HepG2 (cell line): Measurements from ENCODE around the gene DNAJB12. TPM values are rescaled to one million over a fixed set of nuclear protein-coding genes. Genes with fewer than 3 reads are reported as not detected.

Experiments
- CREBL2 ChIP-seq: sonication (generic); formaldehyde crosslinking; IDR thresholded peaks from 2 replicates; pipeline ENCODE4 v1.8.1; 2023; ENCODE audit warnings: missing genetic modification reagents, mild to moderate bottlenecking, borderline replicate concordance
- IKZF1 ChIP-seq: fragments of 450-650 bp; IDR thresholded peaks from 2 replicates; pipeline ENCODE4 v1.7.1; 2016
- ISL2 ChIP-seq: sonication (generic); formaldehyde crosslinking; IDR thresholded peaks from 2 replicates; pipeline ENCODE4 v1.5.0; 2020; ENCODE audit warnings: missing genetic modification reagents
- MAF1 ChIP-seq: sonication (generic); formaldehyde crosslinking; IDR thresholded peaks from 2 replicates; pipeline ENCODE4 v1.5.0; 2020; ENCODE audit warnings: missing genetic modification reagents, borderline replicate concordance
- MTA1 ChIP-seq: sonication (generic); formaldehyde crosslinking; IDR thresholded peaks from 2 replicates; pipeline ENCODE4 v1.4.0; 2020; ENCODE audit warnings: missing genetic modification reagents, mild to moderate bottlenecking, borderline replicate concordance
- NONO ChIP-seq, 2 experiments: fragments of 450-650 bp in 1 of 2; sonication (generic) in 1 of 2; formaldehyde crosslinking in 1 of 2; IDR thresholded peaks in 1 of 2; conservative IDR thresholded peaks in 1 of 2; 2 replicates each; pipeline versions ENCODE4 v1.6.1 to v1.8.0; 2017 to 2022; ENCODE audit warnings: mild to moderate bottlenecking in 1 of 2, missing genetic modification reagents in 1 of 2, moderate library complexity in 1 of 2
- PAF1 ChIP-seq: IDR thresholded peaks from 2 replicates; pipeline ENCODE4 v1.6.1; 2016; ENCODE audit warnings: missing genetic modification reagents, missing compliant biosample characterization
- PHF21A ChIP-seq: sonication (generic); formaldehyde crosslinking; IDR thresholded peaks from 2 replicates; pipeline ENCODE4 v1.5.0; 2020; ENCODE audit warnings: mild to moderate bottlenecking, missing genetic modification reagents
- SIX1 ChIP-seq: sonication (generic); formaldehyde crosslinking; IDR thresholded peaks from 2 replicates; pipeline ENCODE4 v1.4.0; 2020; ENCODE audit warnings: missing genetic modification reagents, borderline replicate concordance
- SP140L ChIP-seq: sonication (generic); formaldehyde crosslinking; IDR thresholded peaks from 2 replicates; pipeline ENCODE4 v1.4.0; 2020; ENCODE audit warnings: missing genetic modification reagents, borderline replicate concordance
- TMF1 ChIP-seq: sonication (generic); formaldehyde crosslinking; IDR thresholded peaks from 2 replicates; pipeline ENCODE4 v1.8.1; 2022; ENCODE audit warnings: low read depth, missing genetic modification reagents
- U2AF1 ChIP-seq: fragments of 200-400 bp; formaldehyde crosslinking; optimal IDR thresholded peaks from 2 replicates; pipeline ENCODE3; 2017; ENCODE audit warnings: mild to moderate bottlenecking, low read depth, low read length
- ZKSCAN8 ChIP-seq: IDR thresholded peaks from 2 replicates; pipeline ENCODE4 v1.6.1; 2016; ENCODE audit warnings: borderline replicate concordance, missing genetic modification reagents, missing compliant biosample characterization
- ZNF543 ChIP-seq: sonication (generic); formaldehyde crosslinking; IDR thresholded peaks from 2 replicates; pipeline ENCODE4 v1.4.0; 2020; ENCODE audit warnings: mild to moderate bottlenecking, missing genetic modification reagents
- ZNF609 ChIP-seq: sonication (generic); formaldehyde crosslinking; IDR thresholded peaks from 2 replicates; pipeline ENCODE4 v1.4.0; 2020; ENCODE audit warnings: mild to moderate bottlenecking, missing genetic modification reagents, borderline replicate concordance
- ZNF616 ChIP-seq: sonication (generic); formaldehyde crosslinking; IDR thresholded peaks from 2 replicates; pipeline ENCODE4 v1.5.0; 2020; ENCODE audit warnings: low read depth, mild to moderate bottlenecking, missing genetic modification reagents
- ZNF777 ChIP-seq: sonication (generic); formaldehyde crosslinking; IDR thresholded peaks from 2 replicates; pipeline ENCODE4 v1.4.0; 2020; ENCODE audit warnings: missing genetic modification reagents
- polyA plus RNA-seq, 8 experiments: library from polyadenylated mRNA; depleted of rRNA in 3 of 8; stranded (reverse) in 7 of 8; unstranded in 1 of 8; fragments of >200 nt; fragmentation: Illumina TruSeq in 4 of 8; extraction: Trizol in 4 of 8; gene quantifications; 2 replicates each; pipeline versions ENCODE4 v1.2.1 to v1.2.3, GENCODE V29; 2011 to 2016; ENCODE audit warnings: low read depth in 4 of 8, missing spikeins in 1 of 8, mixed read lengths in 1 of 8; ENCODE audit not compliant: insufficient read depth in 1 of 8
- total RNA-seq, 5 experiments: library from RNA; depleted of rRNA; stranded (reverse); fragments of >200 nt; fragmentation: Illumina TruSeq; extraction: Trizol; gene quantifications; 2 replicates each; pipeline ENCODE4 v1.2.3, GENCODE V29; 2016; ENCODE audit warnings: low read depth in 1 of 5
- TF ChIP-seq, protein P1 (sequence below): sonication (generic); formaldehyde crosslinking; IDR thresholded peaks from 2 replicates; pipeline ENCODE4 v1.4.0; 2020; ENCODE audit warnings: missing genetic modification reagents, borderline replicate concordance
- TF ChIP-seq, protein P2 (sequence below): sonication (generic); formaldehyde crosslinking; conservative IDR thresholded peaks from 2 replicates; pipeline ENCODE4 v1.8.0; 2022; ENCODE audit warnings: mild to moderate bottlenecking, moderate library complexity, missing genetic modification reagents

Gene DNAJB12
- total and polyA plus RNA-seq, 2 of the 13 experiments (the other 11 are each of a cell fraction or from before 2014, with no cell fraction given): 10.8 to 18.2 TPM

GRCh38 chr10:72354356-72355213, at the start of gene DNAJB12 (continued):
- TF ChIP-seq NONO (IDR thresholded peaks at IDR 0.05) (no peak), NONO (CRISPR knock-in tag; conservative IDR thresholded peaks at IDR 0.05) (peak; percentile 96), SIX1 (peak; percentile 61; the same call in 1 of the 2 replicates), ZNF777 (CRISPR knock-in tag) (peak; percentile 71), MAF1 (0 out of 2 replicates have a peak, but pooled peaks have one; percentile 67), SP140L (CRISPR knock-in tag) (no peak), TMF1 (CRISPR knock-in tag) (peak; percentile 53; the same call in 1 of the 2 replicates), ZNF616 (CRISPR knock-in tag) (peak; percentile 74; the same call in 1 of the 2 replicates), ZNF543 (CRISPR knock-in tag) (peak; percentile 90), MTA1 (CRISPR knock-in tag) (no peak), U2AF1 (no peak), ZNF609 (CRISPR knock-in tag) (peak; percentile 46; the same call in 1 of the 2 replicates), ZKSCAN8 (CRISPR knock-in tag) (peak; percentile 37; the same call in 1 of the 2 replicates), IKZF1 (no peak), PAF1 (CRISPR knock-in tag) (0 out of 2 replicates have a peak, but pooled peaks have one; percentile 40), CREBL2 (CRISPR knock-in tag) (no peak), ISL2 (CRISPR knock-in tag) (peak; percentile 86), PHF21A (peak; percentile 69; the same call in 1 of the 2 replicates)
- TF ChIP-seq, protein P1, sequence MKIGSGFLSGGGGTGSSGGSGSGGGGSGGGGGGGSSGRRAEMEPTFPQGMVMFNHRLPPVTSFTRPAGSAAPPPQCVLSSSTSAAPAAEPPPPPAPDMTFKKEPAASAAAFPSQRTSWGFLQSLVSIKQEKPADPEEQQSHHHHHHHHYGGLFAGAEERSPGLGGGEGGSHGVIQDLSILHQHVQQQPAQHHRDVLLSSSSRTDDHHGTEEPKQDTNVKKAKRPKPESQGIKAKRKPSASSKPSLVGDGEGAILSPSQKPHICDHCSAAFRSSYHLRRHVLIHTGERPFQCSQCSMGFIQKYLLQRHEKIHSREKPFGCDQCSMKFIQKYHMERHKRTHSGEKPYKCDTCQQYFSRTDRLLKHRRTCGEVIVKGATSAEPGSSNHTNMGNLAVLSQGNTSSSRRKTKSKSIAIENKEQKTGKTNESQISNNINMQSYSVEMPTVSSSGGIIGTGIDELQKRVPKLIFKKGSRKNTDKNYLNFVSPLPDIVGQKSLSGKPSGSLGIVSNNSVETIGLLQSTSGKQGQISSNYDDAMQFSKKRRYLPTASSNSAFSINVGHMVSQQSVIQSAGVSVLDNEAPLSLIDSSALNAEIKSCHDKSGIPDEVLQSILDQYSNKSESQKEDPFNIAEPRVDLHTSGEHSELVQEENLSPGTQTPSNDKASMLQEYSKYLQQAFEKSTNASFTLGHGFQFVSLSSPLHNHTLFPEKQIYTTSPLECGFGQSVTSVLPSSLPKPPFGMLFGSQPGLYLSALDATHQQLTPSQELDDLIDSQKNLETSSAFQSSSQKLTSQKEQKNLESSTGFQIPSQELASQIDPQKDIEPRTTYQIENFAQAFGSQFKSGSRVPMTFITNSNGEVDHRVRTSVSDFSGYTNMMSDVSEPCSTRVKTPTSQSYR (CRISPR knock-in tag): peak; percentile 90
- TF ChIP-seq, protein P2, sequence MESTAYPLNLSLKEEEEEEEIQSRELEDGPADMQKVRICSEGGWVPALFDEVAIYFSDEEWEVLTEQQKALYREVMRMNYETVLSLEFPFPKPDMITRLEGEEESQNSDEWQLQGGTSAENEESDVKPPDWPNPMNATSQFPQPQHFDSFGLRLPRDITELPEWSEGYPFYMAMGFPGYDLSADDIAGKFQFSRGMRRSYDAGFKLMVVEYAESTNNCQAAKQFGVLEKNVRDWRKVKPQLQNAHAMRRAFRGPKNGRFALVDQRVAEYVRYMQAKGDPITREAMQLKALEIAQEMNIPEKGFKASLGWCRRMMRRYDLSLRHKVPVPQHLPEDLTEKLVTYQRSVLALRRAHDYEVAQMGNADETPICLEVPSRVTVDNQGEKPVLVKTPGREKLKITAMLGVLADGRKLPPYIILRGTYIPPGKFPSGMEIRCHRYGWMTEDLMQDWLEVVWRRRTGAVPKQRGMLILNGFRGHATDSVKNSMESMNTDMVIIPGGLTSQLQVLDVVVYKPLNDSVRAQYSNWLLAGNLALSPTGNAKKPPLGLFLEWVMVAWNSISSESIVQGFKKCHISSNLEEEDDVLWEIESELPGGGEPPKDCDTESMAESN: peak; percentile 100
